ENCODE results near the gene RUNX1. TPM values are rescaled to one million over a fixed set of nuclear protein-coding genes. Genes with fewer than 3 reads are reported as not detected.

The RUNX1 gene
- total RNA-seq, 1 donor from 2014 or later: 23.9 TPM

DNA sequence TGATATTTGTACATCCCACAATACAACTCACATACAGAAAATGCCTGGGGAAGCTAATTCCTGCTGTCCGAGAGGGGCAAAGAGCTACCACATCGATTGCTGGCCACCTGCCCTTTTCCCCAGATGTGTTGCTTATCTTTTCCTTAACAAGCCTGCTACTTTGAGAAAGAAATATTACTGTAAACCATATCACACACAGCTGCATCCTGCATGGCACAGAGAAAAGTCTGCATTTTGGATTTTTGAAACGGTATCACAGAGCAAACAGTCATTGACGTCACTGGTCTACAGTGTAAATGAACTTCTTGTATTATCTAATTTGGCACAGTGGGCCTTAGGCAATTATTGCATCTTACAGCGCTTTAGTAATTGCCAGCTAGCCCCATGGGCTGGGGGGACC, 215.6 kb downstream of the RUNX1 start:
- H3K9me3 Mint-ChIP-seq (ENCODE audit: unreplicated experiment): no peaks in the 10 kb centered on the region
- H3K36me3 Mint-ChIP-seq (ENCODE audit: unreplicated experiment): peaks cover 34% of the 10 kb centered on the region
- no peaks in the 10 kb centered on the region for H3K27me3 Mint-ChIP-seq (ENCODE audit: unreplicated experiment)
- no peak overlapping the region for H3K27ac Mint-ChIP-seq (ENCODE audit: unreplicated experiment)
- DNase-seq (ENCODE audit: extremely low spot score, unreplicated experiment): no peak
- H3K4me3 Mint-ChIP-seq (ENCODE audit: unreplicated experiment): no peak overlapping the region
- H3K4me1 Mint-ChIP-seq (ENCODE audit: unreplicated experiment): peaks cover 30% of the 10 kb centered on the region
- TF ChIP-seq, protein P1, sequence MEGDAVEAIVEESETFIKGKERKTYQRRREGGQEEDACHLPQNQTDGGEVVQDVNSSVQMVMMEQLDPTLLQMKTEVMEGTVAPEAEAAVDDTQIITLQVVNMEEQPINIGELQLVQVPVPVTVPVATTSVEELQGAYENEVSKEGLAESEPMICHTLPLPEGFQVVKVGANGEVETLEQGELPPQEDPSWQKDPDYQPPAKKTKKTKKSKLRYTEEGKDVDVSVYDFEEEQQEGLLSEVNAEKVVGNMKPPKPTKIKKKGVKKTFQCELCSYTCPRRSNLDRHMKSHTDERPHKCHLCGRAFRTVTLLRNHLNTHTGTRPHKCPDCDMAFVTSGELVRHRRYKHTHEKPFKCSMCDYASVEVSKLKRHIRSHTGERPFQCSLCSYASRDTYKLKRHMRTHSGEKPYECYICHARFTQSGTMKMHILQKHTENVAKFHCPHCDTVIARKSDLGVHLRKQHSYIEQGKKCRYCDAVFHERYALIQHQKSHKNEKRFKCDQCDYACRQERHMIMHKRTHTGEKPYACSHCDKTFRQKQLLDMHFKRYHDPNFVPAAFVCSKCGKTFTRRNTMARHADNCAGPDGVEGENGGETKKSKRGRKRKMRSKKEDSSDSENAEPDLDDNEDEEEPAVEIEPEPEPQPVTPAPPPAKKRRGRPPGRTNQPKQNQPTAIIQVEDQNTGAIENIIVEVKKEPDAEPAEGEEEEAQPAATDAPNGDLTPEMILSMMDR (IDR thresholded peaks at IDR 0.05): no peak

DNA sequence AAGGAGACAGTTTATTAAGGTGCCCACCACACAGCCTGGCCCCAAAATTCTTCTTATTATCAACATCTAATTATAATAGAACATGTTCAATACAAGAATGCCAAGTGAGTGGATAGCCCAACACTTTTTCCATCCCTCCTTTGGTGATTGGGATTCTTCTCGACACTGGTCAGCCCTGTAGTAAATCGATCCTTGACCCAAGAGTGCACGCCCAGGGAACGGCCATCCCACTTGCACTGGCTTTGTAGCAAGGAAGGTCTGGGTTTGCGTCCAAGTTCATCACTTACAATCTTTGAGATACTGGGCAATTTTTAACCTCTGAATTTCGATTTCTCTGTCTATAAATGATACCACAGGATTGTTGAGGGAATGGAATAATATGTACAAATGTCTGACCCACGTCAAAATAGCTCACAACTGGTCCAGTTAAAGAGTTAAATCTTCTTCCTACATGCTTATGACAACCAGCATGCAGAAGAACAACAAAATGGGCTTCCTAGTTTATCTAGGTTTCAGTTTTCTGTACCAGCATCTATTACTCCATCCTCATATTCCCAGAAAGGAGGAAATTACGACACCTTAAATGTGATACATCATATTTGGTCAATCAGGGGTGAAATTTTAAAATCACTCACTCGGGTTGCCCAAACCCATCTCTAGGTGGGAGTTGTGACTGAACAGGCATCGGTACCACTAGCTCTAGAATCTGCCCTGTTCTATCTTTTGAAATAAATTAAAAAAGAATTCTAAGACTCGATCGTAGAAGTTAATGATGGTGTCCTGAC, 218.5 kb downstream of the RUNX1 start:
- H3K27ac Mint-ChIP-seq (ENCODE audit: unreplicated experiment): no peak overlapping the region
- H3K4me1 Mint-ChIP-seq (ENCODE audit: unreplicated experiment): peaks cover 6% of the 10 kb centered on the region
- peaks cover 47% of the 10 kb centered on the region for H3K36me3 Mint-ChIP-seq (ENCODE audit: unreplicated experiment)
- H3K4me3 Mint-ChIP-seq (ENCODE audit: unreplicated experiment): no peak overlapping the region
- H3K27me3 Mint-ChIP-seq (ENCODE audit: unreplicated experiment): no peaks in the 10 kb centered on the region
- TF ChIP-seq, protein P1 (IDR thresholded peaks at IDR 0.05): no peak
- DNase-seq (ENCODE audit: extremely low spot score, unreplicated experiment): no peak
- peaks cover 5% of the 10 kb centered on the region for H3K9me3 Mint-ChIP-seq (ENCODE audit: unreplicated experiment)

DNA sequence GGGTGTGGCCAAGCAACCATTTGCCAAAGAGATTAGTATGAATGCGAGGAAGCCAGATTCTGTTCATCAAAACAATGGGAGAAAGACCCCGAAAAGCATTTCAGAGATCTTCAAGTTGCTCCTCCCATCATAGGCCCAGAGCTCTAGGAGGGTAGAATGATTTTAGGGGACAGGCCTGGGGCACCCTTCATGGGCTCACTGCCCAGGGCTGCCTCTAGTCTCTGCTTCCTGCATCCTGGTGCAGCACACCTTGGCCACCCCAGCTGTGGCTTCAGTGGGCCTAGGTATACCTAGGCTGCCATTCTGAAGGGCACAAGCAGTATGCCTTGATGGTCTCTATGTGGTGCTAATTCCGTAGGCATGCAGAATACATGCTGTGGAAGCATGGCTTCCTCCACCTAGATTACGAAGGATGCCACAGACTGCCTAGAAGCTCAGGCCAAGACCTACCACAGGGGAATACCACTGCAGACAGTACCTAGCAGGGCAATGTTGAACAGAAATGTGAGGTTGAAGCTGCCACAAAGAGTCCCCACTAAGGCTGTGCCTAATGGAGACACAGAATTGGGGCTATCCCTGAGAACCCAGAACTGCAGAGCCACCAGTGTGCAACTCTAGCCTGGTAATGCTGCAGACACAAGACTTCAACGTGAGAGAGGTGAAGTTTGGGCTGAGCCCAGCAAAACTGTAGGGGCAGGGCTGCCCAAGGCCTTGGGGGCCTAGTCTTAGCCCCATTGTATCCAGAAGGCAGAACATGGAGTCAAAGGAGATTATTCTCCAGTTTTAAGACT, 221.5 kb downstream of the RUNX1 start:
- Mint-ChIP-seq H3K4me1 (ENCODE audit: unreplicated experiment) (no peaks in the 10 kb centered on the region), H3K27ac (ENCODE audit: unreplicated experiment) (no peak overlapping the region), H3K36me3 (ENCODE audit: unreplicated experiment) (peaks cover 55% of the 10 kb centered on the region)

DNA sequence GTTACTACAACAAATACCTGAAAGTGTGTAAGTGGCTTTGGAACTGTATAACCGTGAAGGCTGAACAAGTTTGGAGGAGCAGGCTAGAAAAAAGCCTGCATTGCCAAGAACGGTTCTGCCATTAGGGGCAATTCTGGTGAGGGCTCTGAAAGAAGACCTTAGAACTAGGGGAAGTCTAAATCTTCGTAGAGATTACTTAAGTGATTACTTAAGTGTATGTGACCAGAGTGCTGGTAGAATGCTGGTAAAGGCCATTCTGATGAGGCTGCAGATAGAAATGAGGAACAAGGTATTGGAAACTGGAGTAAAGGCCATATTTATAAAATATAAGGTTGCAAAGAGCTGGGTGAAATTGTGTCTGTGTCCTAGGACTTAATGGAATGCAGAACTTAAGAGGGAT, 222.3 kb downstream of the RUNX1 start:
- Mint-ChIP-seq H3K27ac (ENCODE audit: unreplicated experiment) (no peak overlapping the region), H3K4me3 (ENCODE audit: unreplicated experiment) (no peak overlapping the region), H3K9me3 (ENCODE audit: unreplicated experiment) (peaks cover 5% of the 10 kb centered on the region), H3K27me3 (ENCODE audit: unreplicated experiment) (no peaks in the 10 kb centered on the region), H3K36me3 (ENCODE audit: unreplicated experiment) (peaks cover 55% of the 10 kb centered on the region), H3K4me1 (ENCODE audit: unreplicated experiment) (no peaks in the 10 kb centered on the region)
- TF ChIP-seq, protein P1 (IDR thresholded peaks at IDR 0.05): no peak
- DNase-seq (ENCODE audit: extremely low spot score, unreplicated experiment): no peak

More for the DNA sequence above, 221.5 kb downstream of the RUNX1 start:
- no peak for DNase-seq (ENCODE audit: extremely low spot score, unreplicated experiment)
- TF ChIP-seq, protein P1 (IDR thresholded peaks at IDR 0.05): no peak
- H3K4me3 Mint-ChIP-seq (ENCODE audit: unreplicated experiment): no peak overlapping the region
- H3K9me3 Mint-ChIP-seq (ENCODE audit: unreplicated experiment): peaks cover 5% of the 10 kb centered on the region
- no peaks in the 10 kb centered on the region for H3K27me3 Mint-ChIP-seq (ENCODE audit: unreplicated experiment)

DNA sequence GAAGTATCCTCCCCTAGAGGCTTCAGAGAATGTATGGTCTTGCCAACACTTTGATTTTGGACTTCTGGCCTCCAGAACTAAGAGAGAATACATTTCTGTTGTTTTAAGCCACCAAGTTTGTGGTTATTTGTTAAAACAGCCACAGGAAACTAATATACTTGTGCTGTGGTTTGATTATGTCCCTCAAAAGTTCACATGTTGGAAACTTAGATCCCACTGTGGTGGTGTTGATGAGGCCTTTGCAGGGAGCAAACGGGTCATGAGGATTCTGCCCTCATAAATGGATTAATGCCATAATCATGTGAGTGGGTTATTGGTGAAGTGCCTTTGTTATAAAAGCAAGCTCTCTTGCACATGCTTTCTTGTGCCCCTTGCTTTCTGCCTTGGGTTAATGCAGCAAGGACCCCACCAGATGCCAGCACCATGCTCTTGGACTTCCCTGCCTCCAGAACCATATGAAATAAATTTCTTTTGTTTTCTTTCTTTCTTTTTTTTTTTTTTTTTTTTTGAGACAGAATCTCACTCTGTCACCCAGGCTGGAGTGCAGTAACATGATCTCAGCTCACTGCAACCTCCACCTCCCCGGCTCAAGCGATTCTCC, 223.1 kb downstream of the RUNX1 start:
- H3K27me3 Mint-ChIP-seq (ENCODE audit: unreplicated experiment): no peaks in the 10 kb centered on the region
- no peak overlapping the region for H3K27ac Mint-ChIP-seq (ENCODE audit: unreplicated experiment)
- DNase-seq (ENCODE audit: extremely low spot score, unreplicated experiment): no peak
- no peak overlapping the region for H3K4me3 Mint-ChIP-seq (ENCODE audit: unreplicated experiment)
- peaks cover 57% of the 10 kb centered on the region for H3K36me3 Mint-ChIP-seq (ENCODE audit: unreplicated experiment)
- TF ChIP-seq, protein P1 (IDR thresholded peaks at IDR 0.05): no peak
- H3K9me3 Mint-ChIP-seq (ENCODE audit: unreplicated experiment): peaks cover 5% of the 10 kb centered on the region
- H3K4me1 Mint-ChIP-seq (ENCODE audit: unreplicated experiment): no peaks in the 10 kb centered on the region

Data from osteocyte (in vitro differentiated cells).